Psoas muscle (tissue), 8 donors: ENCODE measurements around the gene DNASE1L2. TPM values are rescaled to one million over a fixed set of nuclear protein-coding genes. Genes with fewer than 3 reads are reported as not detected.

Experiments
- ATAC-seq, 4 donors: fragments of 200-7000 bp; cut with Tn5 transposase; one replicate each; pipeline ENCODE4 v1.9.1; 2020; ENCODE audit warnings: moderate library complexity in 3 of 4, mild to moderate bottlenecking in 2 of 4
- DNase-seq, 2 donors: peaks; one replicate each; pipeline ENCODE4 v3.0.0-alpha.2; 2020
- H3K27ac ChIP-seq: fragments of 200-600 bp; one replicate; pipeline ENCODE4 v1.8.0; 2022
- H3K27me3 ChIP-seq, 3 donors: fragments of 200-600 bp in 1 of 3; one replicate each; pipeline versions ENCODE4 v1.6.1 to v1.8.0; 2013 to 2022; ENCODE audit warnings: low read length in 2 of 3, mild to moderate bottlenecking in 2 of 3, moderate library complexity in 1 of 3; ENCODE audit not compliant: insufficient read depth in 3 of 3
- H3K36me3 ChIP-seq, 2 donors: fragments of 200-600 bp in 1 of 2; one replicate each; pipeline versions ENCODE4 v1.6.1 to v1.8.0; 2013 to 2022; ENCODE audit warnings: low read depth in 1 of 2, mild to moderate bottlenecking in 1 of 2, moderate library complexity in 1 of 2; ENCODE audit not compliant: insufficient read depth in 1 of 2
- H3K4me1 ChIP-seq: fragments of 200-600 bp; one replicate; pipeline ENCODE4 v1.8.0; 2022
- H3K4me3 ChIP-seq: fragments of 200-600 bp; one replicate; pipeline ENCODE4 v1.8.0; 2022; ENCODE audit warnings: mild to moderate bottlenecking
- H3K9me3 ChIP-seq: fragments of 200-600 bp; one replicate; pipeline ENCODE4 v1.8.0; 2022
- CTCF ChIP-seq: fragments of 200-600 bp; IDR thresholded peaks from one replicate; pipeline ENCODE4 v1.8.0; 2022; ENCODE audit warnings: antibody characterized with exemption
- WGBS, 3 donors: extraction: QIAGEN DNeasy Blood & Tissue Kit; methylation state at CpG; one replicate each; pipeline versions ENCODE4 v1.1.6 to v1.1.7; 2013; 5-methylcytosine and 5-hydroxymethylcytosine counted together
- intact Hi-C, 2 donors: fragments of 100-400 bp; cut with DNase I; formaldehyde crosslinking; loops; one replicate each; pipeline versions ENCODE4 v1.11.0 to v1.14.2; 2022
- polyA plus RNA-seq, 3 donors: library from polyadenylated mRNA; stranded (reverse); fragments of 200-250 nt; gene quantifications; one replicate each; pipeline ENCODE4 v1.2.3, GENCODE V29; 2013
- total RNA-seq, 4 donors: library from RNA; stranded (reverse); fragmentation: NEBNext Ultra II Directional in 2 of 4; extraction: Animal tissue kit (Norgen Biotek cat#: 25700) in 2 of 4; gene quantifications; one replicate each; pipeline versions ENCODE4 v1.2.1 to v1.2.4, GENCODE V29; 2021 to 2023
- donor health status: healthy with polysubstance abuse.
- donor health status: DM: no; HTN: no; CAD: no; lungs with moderate emphysema.
- donor health status: Bipolar disorder and iron deficiency.
- donor health status: healthy.
- donor health status: DM: yes; HTN: yes; CAD: no.
- donor health status: DM: no; HTN: no; CAD: no.
- donor health status: DM: no; HTN: no; CAD: no.
- donor health status: DM: yes; HTN: yes; CAD: no.

DNASE1L2 gene
- total and polyA plus RNA-seq, 7 donors = 0.17 to 1.2 (median 0.34) TPM

GRCh38 chr16:2280981-2281542 lies 44.8 kb downstream of the DNASE1L2 start:
- intact Hi-C loops = loop anchor here in 1 of 2 donors (10.0 kb wide), 1 partner anchor 134 kb away; no protein-coding TSS in a partner anchor
- H3K36me3 ChIP-seq = peaks cover 0 to 49% of the 10 kb centered on the region in 2 donors
- no peaks in the 10 kb centered on the region for H3K9me3 ChIP-seq
- 82 to 85% (median 83%) methylated on average over 24 of the region's 24 CpGs for WGBS, 3 donors
- DNase-seq (no peak), ATAC-seq (no peak)
- H3K27me3 ChIP-seq = no peaks in the 10 kb centered on the region
- H3K4me1 ChIP-seq = peaks cover 4% of the 10 kb centered on the region
- TF ChIP-seq CTCF = no peak
- no peak overlapping the region for H3K4me3 ChIP-seq
- H3K27ac ChIP-seq = no peak overlapping the region

GRCh38 chr16:2282262-2282661 lies 46.0 kb downstream of the DNASE1L2 start:
- 76 to 81% (median 78%) methylated on average over 5 of the region's 5 CpGs for WGBS, 3 donors
- peaks cover 0 to 54% of the 10 kb centered on the region in 2 donors for H3K36me3 ChIP-seq

GRCh38 chr16:2282866-2283555 lies 46.8 kb downstream of the DNASE1L2 start:
- H3K36me3 ChIP-seq = peaks cover 0 to 48% of the 10 kb centered on the region in 2 donors
- no peak for ATAC-seq

More at GRCh38 chr16:2282262-2282661, 46.0 kb downstream of the DNASE1L2 start:
- DNase-seq (no peak), ATAC-seq (no peak)
- Histone ChIP-seq H3K4me1 (no peaks in the 10 kb centered on the region), H3K9me3 (no peaks in the 10 kb centered on the region), H3K4me3 (no peak overlapping the region), H3K27ac (no peak overlapping the region), H3K27me3 (no peaks in the 10 kb centered on the region)
- intact Hi-C loops = loop anchor here in 1 of 2 donors (10.0 kb wide), 1 partner anchor 133 kb away; no protein-coding TSS in a partner anchor
- TF ChIP-seq CTCF = no peak

GRCh38 chr16:2284001-2284770 lies 47.9 kb downstream of the DNASE1L2 start:
- intact Hi-C loops = loop anchor here in 1 of 2 donors (10.0 kb wide), 1 partner anchor 131 kb away; no protein-coding TSS in a partner anchor
- ATAC-seq (no peak), DNase-seq (no peak)
- H3K27ac ChIP-seq = no peak overlapping the region
- no peak for TF ChIP-seq CTCF
- H3K4me1 ChIP-seq = no peaks in the 10 kb centered on the region
- no peak overlapping the region for H3K4me3 ChIP-seq
- H3K9me3 ChIP-seq = no peaks in the 10 kb centered on the region
- peaks cover 0 to 41% of the 10 kb centered on the region in 2 donors for H3K36me3 ChIP-seq
- no peaks in the 10 kb centered on the region for H3K27me3 ChIP-seq
- 89 to 92% (median 92%) methylated on average over 37 of the region's 37 CpGs for WGBS, 3 donors

More at GRCh38 chr16:2282866-2283555, 46.8 kb downstream of the DNASE1L2 start:
- TF ChIP-seq CTCF = no peak
- Histone ChIP-seq H3K4me1 (no peaks in the 10 kb centered on the region), H3K9me3 (no peaks in the 10 kb centered on the region), H3K4me3 (no peak overlapping the region), H3K27ac (no peak overlapping the region), H3K27me3 (no peaks in the 10 kb centered on the region)
- intact Hi-C loops = loop anchor here in 1 of 2 donors (10.0 kb wide), 1 partner anchor 132 kb away; no protein-coding TSS in a partner anchor
- no peak for DNase-seq
- 86 to 88% (median 87%) methylated on average over 24 to 26 of the region's 26 CpGs for WGBS, 3 donors
